A673 (cell line): Measurements from ENCODE around the gene LGR4. TPM values are rescaled to one million over a fixed set of nuclear protein-coding genes. Genes with fewer than 3 reads are reported as not detected.

Source experiments
- BruUV-seq: library from RNA; stranded (reverse); fragments of 400-500 nt; replicated peaks from 2 replicates; lab custom pipeline; 2021; lab: Mats Ljungman, UMichigan
- CTCF ChIA-PET: fragments of 300-600 bp; sonication (Branson Sonifier 250); formaldehyde crosslinking; loops from one replicate; lab custom pipeline; 2022; ENCODE audit warnings: antibody characterized with exemption; lab: Charles Lee
- POLR2A ChIA-PET: fragments of 300-600 bp; sonication (Branson Sonifier 250); formaldehyde crosslinking; loops from one replicate; lab custom pipeline; 2022; ENCODE audit warnings: antibody characterized with exemption; ENCODE audit not compliant: low non-redundant PET; lab: Charles Lee
- DNase-seq: peaks from one replicate; pipeline ENCODE4 v3.0.0-alpha.2; 2015; ENCODE audit warnings: low spot score
- H3K27ac ChIP-seq: fragments of 200-600 bp; sonication (generic); 2 replicates; pipeline ENCODE4 v1.5.1; 2016; ENCODE audit warnings: mixed run types, low read depth, mild to moderate bottlenecking, mixed read lengths, antibody characterized with exemption, low read length; ENCODE audit not compliant: poor library complexity, severe bottlenecking
- H3K27me3 ChIP-seq: fragments of 200-600 bp; sonication (generic); replicated peaks from 2 replicates; pipeline ENCODE4 v1.6.1; 2017; ENCODE audit warnings: mixed run types, low read depth, mild to moderate bottlenecking, mixed read lengths, antibody characterized with exemption, low read length; ENCODE audit not compliant: insufficient read depth, poor library complexity
- H3K36me3 ChIP-seq: fragments of 200-600 bp; sonication (generic); 2 replicates; pipeline ENCODE4 v1.6.1; 2016; ENCODE audit warnings: mixed run types, mild to moderate bottlenecking, mixed read lengths, antibody characterized with exemption, low read length; ENCODE audit not compliant: insufficient read depth, poor library complexity, severe bottlenecking
- H3K4me1 ChIP-seq: fragments of 200-600 bp; sonication (generic); 2 replicates; pipeline ENCODE4 v1.6.1; 2017; ENCODE audit warnings: mixed run types, mild to moderate bottlenecking, mixed read lengths, antibody characterized with exemption, low read length; ENCODE audit not compliant: insufficient read depth, poor library complexity, severe bottlenecking
- H3K4me3 ChIP-seq: fragments of 200-600 bp; sonication (generic); 2 replicates; pipeline ENCODE4 v1.5.1; 2016; ENCODE audit warnings: low read depth, mixed run types, mild to moderate bottlenecking, mixed read lengths, low read length; ENCODE audit not compliant: poor library complexity, severe bottlenecking
- H3K9me3 ChIP-seq: fragments of 200-600 bp; sonication (generic); 2 replicates; pipeline ENCODE4 v1.6.1; 2016; ENCODE audit warnings: mixed run types, low read depth, mild to moderate bottlenecking, mixed read lengths, antibody characterized with exemption, low read length; ENCODE audit not compliant: poor library complexity, severe bottlenecking
- CTCF ChIP-seq: fragments of 300-800, 200-600 bp; sonication (generic); conservative IDR thresholded peaks from 2 replicates; pipeline ENCODE4 v1.5.1; 2017; ENCODE audit warnings: low read depth, mild to moderate bottlenecking, antibody characterized with exemption, low read length, moderate library complexity, mixed read lengths
- EZH2 ChIP-seq: fragments of 200-600 bp; sonication (generic); IDR thresholded peaks from 2 replicates; pipeline ENCODE4 v1.6.1; 2017; ENCODE audit warnings: borderline replicate concordance, low read depth, mild to moderate bottlenecking, mixed read lengths, antibody characterized with exemption, low read length; ENCODE audit not compliant: poor library complexity, severe bottlenecking
- intact Hi-C: fragments of 100-400 bp; cut with micrococcal nuclease; formaldehyde crosslinking; loops from one replicate; pipeline ENCODE4 v1.10.0; 2022; ENCODE audit not compliant: unreplicated experiment
- total RNA-seq: library from RNA; stranded (reverse); gene quantifications from 2 replicates; pipeline ENCODE4 v1.2.3, GENCODE V29; 2021

LGR4 gene
- total RNA-seq, 1 experiment from 2014 or later = 24.7 TPM

- peaks cover 18% of the 10 kb centered on the region for H3K4me1 ChIP-seq
- TF ChIP-seq EZH2 = no peak
- TF ChIP-seq CTCF = no peak
- H3K36me3 ChIP-seq = no peaks in the 10 kb centered on the region
- BruUV-seq = no TSS peak
- DNase-seq = no peak
- ChIA-PET POLR2A (no interaction called here), CTCF (no interaction called here)
- no peak overlapping the region for H3K4me3 ChIP-seq
- H3K27ac ChIP-seq = no peak overlapping the region
- H3K9me3 ChIP-seq = no peaks in the 10 kb centered on the region
- H3K27me3 ChIP-seq = no peaks in the 10 kb centered on the region
- intact Hi-C loops = no loop called here
Observed at GRCh38 chr11:27433742-27434141, 38.8 kb downstream of the LGR4 start.

- Histone ChIP-seq H3K27me3 (no peaks in the 10 kb centered on the region), H3K36me3 (no peaks in the 10 kb centered on the region), H3K4me3 (no peak overlapping the region), H3K9me3 (no peaks in the 10 kb centered on the region), H3K4me1 (peaks cover 18% of the 10 kb centered on the region), H3K27ac (no peak overlapping the region)
- CTCF ChIA-PET = interaction anchor here (0.6 kb wide), 1 partner anchor 56 kb away, joined by 6 read pairs; no protein-coding TSS in a partner anchor
- TF ChIP-seq CTCF (no peak), EZH2 (no peak)
- no TSS peak for BruUV-seq
- intact Hi-C loops = no loop called here
- DNase-seq = peak; percentile 85
- POLR2A ChIA-PET = interaction anchor here (0.9 kb wide), 1 partner anchor 641 kb away, joined by 3 read pairs; no protein-coding TSS in a partner anchor
Observed at GRCh38 chr11:27431808-27432207, 40.8 kb downstream of the LGR4 start.

GRCh38 chr11:27429761-27430393, 42.7 kb downstream of the LGR4 start:
- Histone ChIP-seq H3K4me1 (peaks cover 18% of the 10 kb centered on the region), H3K36me3 (no peaks in the 10 kb centered on the region), H3K4me3 (no peak overlapping the region), H3K27me3 (no peaks in the 10 kb centered on the region), H3K27ac (no peak overlapping the region), H3K9me3 (no peaks in the 10 kb centered on the region)
- no peak for TF ChIP-seq EZH2
- TF ChIP-seq CTCF = no peak
- BruUV-seq = no TSS peak
- DNase-seq = peak; percentile 47
- CTCF ChIA-PET = no interaction called here
- POLR2A ChIA-PET = interaction anchor here (0.7 kb wide), 1 partner anchor 34 kb away, joined by 3 read pairs; no protein-coding TSS in a partner anchor
- intact Hi-C loops = no loop called here
